HG03432 (cell line): ENCODE measurements around the gene TADA2B.

Experiments used
- ATAC-seq: cut with Tn5 transposase; IDR thresholded peaks from one replicate; pipeline ENCODE4 v1.9.1; 2021; ENCODE audit warnings: mild to moderate bottlenecking, moderate library complexity; ENCODE audit not compliant: unreplicated experiment

The TADA2B gene

GRCh38 chr4:7055111-7055989 is 12.2 kb downstream of the TADA2B start:
- ATAC-seq = no peak

DNA sequence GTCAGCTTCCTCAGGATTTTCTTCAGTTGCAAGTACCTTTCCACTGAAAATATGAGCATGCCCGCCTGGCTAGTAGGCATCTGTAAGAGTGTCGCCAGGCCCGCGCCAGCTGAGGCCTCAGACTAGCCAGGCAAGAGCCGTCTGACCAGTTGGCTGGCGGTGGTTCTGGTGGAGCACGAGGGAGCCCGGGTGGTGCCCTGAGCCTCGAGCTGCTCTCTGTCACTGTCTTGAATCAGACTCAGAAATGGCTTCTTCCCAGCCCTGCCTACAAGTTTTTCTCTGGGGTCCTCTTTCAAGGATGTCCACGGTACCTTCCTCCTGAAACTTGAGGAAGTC is 12.8 kb downstream of the TADA2B start:
- ATAC-seq = no peak

- peak; percentile 16 for ATAC-seq
Observed at GRCh38 chr4:7058792-7059191, 15.6 kb downstream of the TADA2B start.

GRCh38 chr4:7059662-7060061 is 16.5 kb downstream of the TADA2B start:
- no peak for ATAC-seq

- no peak for ATAC-seq
Observed at GRCh38 chr4:7060346-7061150, 17.4 kb downstream of the TADA2B start.

- ATAC-seq = no peak
Observed at GRCh38 chr4:7061815-7062214, 18.6 kb downstream of the TADA2B start.

DNA sequence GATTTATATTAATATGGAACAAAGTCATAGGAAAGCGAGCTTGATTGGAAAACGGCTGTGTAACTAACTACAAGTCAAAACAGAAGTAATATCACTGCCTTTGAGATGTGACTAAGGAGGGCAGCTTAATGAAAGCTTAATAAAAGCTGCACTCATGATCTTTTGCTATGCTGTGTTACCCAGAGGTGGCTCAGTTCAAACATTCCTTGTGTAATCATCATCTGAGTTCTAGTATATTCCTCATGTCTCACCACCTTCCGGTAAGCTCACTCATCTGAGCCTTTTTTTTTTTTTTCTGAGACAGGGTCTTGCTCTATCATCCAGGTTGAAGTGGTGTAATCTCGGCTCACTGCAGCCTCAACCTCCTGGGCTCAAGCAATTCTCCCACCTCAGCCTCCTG is 19.6 kb downstream of the TADA2B start:
- no peak for ATAC-seq

DNA sequence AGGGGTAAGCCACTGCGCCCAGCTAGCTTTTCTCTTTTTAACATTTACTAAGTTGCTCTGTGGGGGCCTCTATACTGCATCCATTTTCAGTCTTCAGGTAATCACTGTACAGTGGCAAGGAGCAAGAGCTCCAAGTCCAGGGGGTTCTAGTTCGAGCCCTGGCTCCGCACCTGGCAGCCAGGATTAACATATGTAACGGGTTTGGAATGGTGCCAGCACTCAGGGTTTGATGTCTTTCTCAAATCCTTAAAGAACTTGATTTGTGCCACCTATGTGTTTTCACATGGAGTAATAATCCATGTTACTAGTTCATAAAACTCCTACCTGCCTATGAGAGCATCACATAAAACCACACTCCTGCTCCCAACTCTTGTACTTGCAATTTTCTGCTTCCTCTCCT is 20.2 kb downstream of the TADA2B start:
- ATAC-seq = no peak

DNA sequence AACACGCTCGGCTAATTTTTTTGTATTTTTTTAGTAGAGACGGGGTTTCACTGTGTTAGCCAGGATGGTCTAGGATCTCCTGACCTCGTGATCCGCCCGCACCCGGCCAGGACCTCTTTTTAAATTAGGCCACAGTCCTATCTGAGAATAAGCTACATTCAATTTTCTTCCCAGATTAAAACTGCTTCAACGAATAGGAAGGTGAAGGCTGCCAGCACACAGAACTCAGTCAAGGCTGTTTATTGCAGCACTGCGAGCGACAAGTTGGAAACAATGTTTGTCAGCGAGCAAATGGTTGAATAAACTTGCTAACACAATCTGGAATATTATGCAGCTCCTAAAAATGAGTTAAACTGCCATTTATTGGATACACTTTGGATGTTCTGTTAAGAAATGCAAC is 22.8 kb downstream of the TADA2B start:
- no peak for ATAC-seq

DNA sequence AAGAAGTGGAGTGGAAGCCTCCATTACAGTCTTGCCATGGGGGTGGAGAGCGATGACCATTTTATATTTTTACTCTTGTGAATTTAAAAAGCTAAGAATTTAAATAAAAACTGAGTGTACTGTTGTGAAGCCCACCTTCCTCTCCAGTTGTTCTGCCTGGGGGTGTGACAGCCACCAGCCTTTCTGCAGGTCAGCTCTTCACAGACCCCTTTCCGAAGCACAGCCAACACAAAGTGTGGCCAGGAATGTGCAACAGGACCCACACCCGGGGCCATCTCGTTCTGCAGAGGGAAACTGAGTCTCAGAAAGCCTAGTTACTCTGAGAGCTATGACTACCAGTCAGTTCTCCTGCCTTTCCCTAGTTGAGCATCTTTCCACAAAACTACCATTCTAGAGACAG is 23.3 kb downstream of the TADA2B start:
- no peak for ATAC-seq

DNA sequence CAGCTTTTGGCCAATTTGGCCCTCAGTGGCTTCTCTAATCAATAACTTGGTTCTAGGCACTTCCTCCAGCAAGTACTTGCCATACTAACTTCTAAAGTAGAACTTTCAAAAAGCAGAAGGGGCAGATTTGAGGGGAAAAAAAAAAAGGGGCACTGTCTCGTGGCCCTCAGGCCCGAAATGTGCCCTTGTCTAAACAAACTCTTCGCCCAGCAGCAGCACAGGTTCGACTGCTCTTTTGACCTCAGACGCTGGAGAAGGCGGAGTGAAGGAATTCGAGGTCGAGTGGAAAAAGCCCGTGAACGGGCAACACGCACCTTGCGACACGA is 23.9 kb downstream of the TADA2B start:
- no peak for ATAC-seq

GRCh38 chr4:7067452-7068278 is 24.5 kb downstream of the TADA2B start, which contains the start of gene GRPEL1:
GRPEL1 (minus strand) TSS chr4:7068064; CDS start chr4:7068032, 32 bp downstream.
- ATAC-seq = peak; percentile 91

- ATAC-seq = peak; percentile 27
Observed at GRCh38 chr4:7068279-7068842, 25.2 kb downstream of the TADA2B start.

DNA sequence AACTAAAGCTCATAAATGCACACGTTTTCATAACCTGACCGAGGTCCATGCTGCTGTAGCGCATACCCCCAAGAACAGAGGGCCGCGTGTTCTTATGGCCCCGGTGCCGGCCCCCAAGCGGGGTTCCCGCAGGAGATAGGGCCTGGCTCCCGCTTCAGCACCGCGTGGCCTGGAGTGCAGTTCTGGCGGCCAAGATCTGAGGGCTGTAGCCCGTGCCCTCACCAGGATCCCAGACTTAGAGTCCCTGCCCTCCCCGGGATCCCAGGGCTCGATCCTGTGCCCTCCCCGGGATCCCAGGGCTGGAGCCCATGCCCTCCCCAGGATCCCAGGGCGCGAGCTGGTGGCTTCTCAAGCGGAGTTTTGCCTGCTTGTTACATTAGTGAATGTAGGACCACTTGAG is 25.7 kb downstream of the TADA2B start:
- ATAC-seq = no peak

GRCh38 chr4:7070729-7071511 is 27.7 kb downstream of the TADA2B start:
- peak; percentile 23 for ATAC-seq

GRCh38 chr4:7073059-7073458 is 29.9 kb downstream of the TADA2B start:
- ATAC-seq = no peak

DNA sequence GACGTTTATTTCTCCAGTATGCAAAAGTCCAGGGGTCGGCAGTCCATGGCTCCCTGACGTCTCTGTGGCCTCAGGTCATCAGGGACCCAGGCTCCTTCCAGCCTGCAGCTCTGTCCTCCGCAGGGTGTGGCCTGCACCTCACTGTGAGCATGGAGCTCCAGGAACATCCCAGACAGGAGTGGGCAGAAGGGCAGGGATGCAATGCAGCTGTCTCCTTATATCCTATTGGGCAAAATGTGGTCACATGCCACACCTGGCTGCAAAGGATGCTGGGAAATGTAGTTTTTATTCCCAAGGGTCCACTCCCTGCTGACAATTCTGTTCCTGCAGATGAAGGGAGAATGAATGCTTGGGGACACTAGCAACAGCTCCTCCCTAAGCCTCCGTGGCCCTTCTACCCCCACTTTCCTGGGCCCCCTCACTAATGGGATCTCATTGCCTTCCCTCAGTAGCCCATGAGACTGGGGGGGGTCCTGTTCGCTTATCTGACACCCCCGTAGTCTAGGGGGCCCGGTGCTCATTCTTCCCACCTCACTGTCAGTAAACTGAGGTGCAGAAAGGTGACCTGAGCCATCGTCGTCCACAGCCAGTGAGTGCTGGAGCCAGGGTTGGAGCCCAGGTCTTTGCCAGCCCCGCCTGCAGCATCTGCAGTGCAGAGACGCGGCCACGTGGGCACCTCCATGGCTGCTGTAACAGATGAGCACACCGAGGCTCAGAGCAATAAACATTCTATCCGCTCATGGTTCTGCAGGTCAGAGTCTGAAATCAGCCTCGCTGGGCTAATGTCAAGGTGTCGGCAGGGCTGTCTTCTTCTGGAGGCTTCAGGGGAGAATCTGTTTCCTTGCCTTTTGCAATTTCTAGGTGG is 30.6 kb downstream of the TADA2B start:
- ATAC-seq = no peak

DNA sequence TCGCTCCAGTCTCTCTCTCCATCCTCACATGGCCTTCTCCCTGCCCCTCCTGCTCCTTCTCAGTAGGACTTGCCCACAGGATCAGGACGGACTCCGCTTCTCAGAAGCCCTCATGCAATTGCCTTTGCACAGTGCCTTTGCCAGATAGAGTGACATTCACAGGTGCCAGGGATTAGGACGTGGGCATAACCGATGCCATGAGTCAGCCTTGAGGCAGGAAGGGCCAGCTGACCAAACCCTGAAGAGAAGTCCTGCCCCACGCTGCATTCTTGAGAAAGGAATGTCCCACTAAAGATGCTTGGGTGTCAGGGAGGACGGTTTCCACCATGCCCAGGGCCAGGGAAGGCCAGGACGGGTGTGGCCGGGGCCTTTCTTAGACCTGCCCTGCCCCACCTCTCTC is 31.3 kb downstream of the TADA2B start:
- ATAC-seq = no peak

DNA sequence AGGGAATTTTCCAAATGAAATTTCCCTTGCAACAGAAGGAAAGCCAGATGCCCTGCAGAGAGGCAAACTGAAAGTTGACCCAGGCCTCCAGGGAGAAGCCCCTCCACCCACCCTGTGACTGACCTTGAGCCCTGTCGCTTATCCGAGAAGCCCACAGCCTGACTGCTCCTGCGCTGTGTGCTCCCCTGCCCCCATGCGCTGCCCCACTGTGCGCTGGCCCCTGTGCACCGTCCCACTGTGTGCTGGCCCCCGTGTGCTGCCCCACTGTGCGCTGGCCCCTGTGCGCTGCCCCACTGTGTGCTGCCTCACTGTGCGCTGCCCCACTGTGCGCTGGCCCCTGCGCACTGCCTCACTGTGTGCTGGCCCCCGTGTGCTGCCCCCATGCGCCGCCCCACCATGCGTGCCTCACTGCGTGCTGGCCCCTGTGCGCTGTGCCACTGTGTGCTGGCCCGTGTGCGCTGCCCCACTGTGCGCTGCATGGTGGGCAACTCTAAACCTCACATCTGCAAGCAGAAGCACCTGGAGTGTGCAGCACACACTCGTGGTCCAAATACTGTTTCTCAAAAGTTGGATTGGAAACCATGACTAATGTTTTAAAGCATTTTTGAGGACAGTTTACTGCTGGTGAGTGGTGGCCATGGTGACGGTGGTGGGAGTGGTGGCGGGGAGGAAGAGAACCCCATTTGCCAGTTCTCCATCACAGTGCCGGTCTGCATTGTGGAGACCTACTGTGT is 33.0 kb downstream of the TADA2B start:
- ATAC-seq = no peak
